Adrenal gland (tissue), 12 donors: ENCODE data around the gene TAGLN3. TPM values are rescaled to one million over a fixed set of nuclear protein-coding genes. Genes with fewer than 3 reads are reported as not detected.

Experiments
- DNase-seq, 7 donors: peaks; one replicate each; pipeline ENCODE4 v3.0.0-alpha.2; 2019 to 2020
- H3K27ac ChIP-seq, 5 donors: fragments of 200-600 bp; sonication (generic) in 4 of 5; 1 replicate in 3 of 5; 2 replicates in 2 of 5; pipeline versions ENCODE4 v1.5.1 to v1.8.0; 2016 to 2020; ENCODE audit warnings: mild to moderate bottlenecking in 1 of 5
- H3K27me3 ChIP-seq: fragments of 200-600 bp; 2 replicates; pipeline ENCODE4 v1.8.0; 2021
- H3K36me3 ChIP-seq, 2 donors: fragments of 200-600 bp; replicated peaks in 1 of 2; 1 replicate in 1 of 2; 2 replicates in 1 of 2; pipeline versions ENCODE4 v1.5.1 to v1.8.0; 2018 to 2022
- H3K4me1 ChIP-seq, 2 donors: fragments of 200-600 bp; replicated peaks in 1 of 2; 1 replicate in 1 of 2; 2 replicates in 1 of 2; pipeline versions ENCODE4 v1.5.1 to v1.8.0; 2018 to 2021
- H3K4me3 ChIP-seq, 4 donors: fragments of 200-600 bp; sonication (generic) in 3 of 4; one replicate each; pipeline ENCODE4 v1.5.1; 2016 to 2018
- H3K9me3 ChIP-seq, 3 donors: fragments of 200-600 bp; sonication (generic) in 1 of 3; replicated peaks in 1 of 3; 1 replicate in 2 of 3; 2 replicates in 1 of 3; pipeline versions ENCODE4 v1.5.1 to v1.8.0; 2016 to 2021
- CTCF ChIP-seq, 6 experiments: fragments of 450-650 bp in 4 of 6; fragments of 200-600 bp in 2 of 6; sonication (generic) in 1 of 6; IDR thresholded peaks; 1 replicate in 5 of 6; 2 replicates in 1 of 6; pipeline versions ENCODE4 v1.5.1 to v1.8.0; 2016 to 2021; ENCODE audit warnings: antibody characterized with exemption in 6 of 6, mild to moderate bottlenecking in 2 of 6, moderate library complexity in 1 of 6
- POLR2A ChIP-seq, 2 donors: fragments of 450-650 bp; IDR thresholded peaks; one replicate each; pipeline ENCODE4 v1.6.1; 2017; ENCODE audit warnings: antibody characterized with exemption in 2 of 2, mild to moderate bottlenecking in 2 of 2, moderate library complexity in 1 of 2
- WGBS, 4 donors: extraction: QIAGEN DNeasy Blood & Tissue Kit in 2 of 4; methylation state at CpG; one replicate each; pipeline versions ENCODE4 v1.1.5 to v1.1.7; 2013 to 2017; 5-methylcytosine and 5-hydroxymethylcytosine counted together
- intact Hi-C, 2 donors: fragments of 100-400 bp; cut with DNase I; formaldehyde crosslinking; loops; one replicate each; pipeline versions ENCODE4 v1.14.1 to v1.15.0; 2022 to 2023
- polyA plus RNA-seq, 3 donors: library from polyadenylated mRNA; stranded (reverse); fragments of 200-250 nt in 2 of 3; fragments of 350-450 nt in 1 of 3; fragmentation: Illumina TruSeq in 1 of 3; extraction: RNeasy Lipid Tissue Mini Kit (QIAGEN cat#74804) in 1 of 3; gene quantifications; one replicate each; pipeline ENCODE4 v1.2.3, GENCODE V29; 2013 to 2014
- total RNA-seq, 9 donors: library from RNA; depleted of rRNA in 4 of 9; stranded (reverse); fragments of >200 nt in 4 of 9; fragments of 120-200 nt in 1 of 9; fragmentation: NEBNext Ultra II Directional in 1 of 9; extraction: Animal tissue kit (Norgen Biotek cat#: 25700) in 1 of 9; gene quantifications; one replicate each; pipeline versions ENCODE4 v1.1.0 to v1.2.4, GENCODE V29; 2013 to 2023
- donor health status: healthy with polysubstance abuse.
- donor health status: Bipolar disorder and iron deficiency.
- donor health status: DM: yes; HTN: yes; CAD: no.
- donor health status: DM: no; HTN: no; CAD: no.
- donor health status: DM: no; HTN: no; CAD: no.
- donor health status: DM: yes; HTN: yes; CAD: no.

Gene TAGLN3
- total and polyA plus RNA-seq, 12 donors: 0.55 to 52.1 (median 12.8) TPM; not detected in 3

DNA sequence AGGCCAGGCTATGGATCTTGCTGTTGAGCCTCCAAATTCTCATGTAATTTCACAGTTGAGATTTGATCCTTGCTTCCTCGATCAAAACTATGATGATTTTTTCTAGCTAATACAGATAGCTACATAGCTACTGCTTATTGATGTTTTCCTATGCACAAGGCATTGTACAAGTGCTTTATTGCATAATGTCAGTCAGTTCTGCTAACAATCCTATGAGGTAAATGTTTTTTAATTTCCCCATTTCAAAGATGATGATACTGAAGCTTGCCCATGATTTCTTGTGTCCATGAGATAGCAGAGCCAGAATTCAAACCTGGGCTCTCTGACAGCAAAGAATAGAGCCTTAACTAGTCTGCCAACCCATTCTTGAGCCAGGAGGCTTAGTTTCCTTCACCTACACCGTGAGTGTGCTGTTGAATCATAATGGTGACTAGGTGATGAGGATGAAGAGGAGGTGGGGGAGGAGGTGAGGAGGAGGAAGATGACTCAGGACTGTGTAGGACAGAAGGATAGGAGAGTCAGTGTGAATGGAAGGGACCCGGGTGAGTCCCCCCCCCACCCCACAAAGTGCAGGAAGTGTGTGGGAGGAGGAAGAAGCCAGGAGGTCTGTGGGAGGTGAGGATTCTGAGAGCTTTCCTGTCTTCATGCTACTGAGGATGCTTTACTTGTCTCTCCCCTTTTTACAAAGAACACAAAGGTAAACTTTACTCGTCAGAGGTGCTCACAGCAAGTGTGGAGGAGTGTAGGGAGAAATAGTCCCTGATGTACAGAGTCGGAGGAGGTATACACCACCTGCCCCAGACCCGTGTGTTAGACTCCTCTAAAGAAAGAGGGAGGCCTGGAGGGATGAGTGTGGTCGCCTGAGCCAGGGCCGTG is 3.6 kb downstream of the TAGLN3 start:
- TF ChIP-seq POLR2A (IDR thresholded peaks at IDR 0.05) (no peak), CTCF (IDR thresholded peaks at IDR 0.05) (no peak)
- no peaks in the 10 kb centered on the region for H3K27me3 ChIP-seq
- H3K9me3 ChIP-seq: no peaks in the 10 kb centered on the region
- no peak for DNase-seq
- H3K4me3 ChIP-seq: no peak overlapping the region
- H3K4me1 ChIP-seq: peaks cover 0 to 8% of the 10 kb centered on the region in 2 donors
- intact Hi-C loops: no loop called here
- H3K36me3 ChIP-seq: no peaks in the 10 kb centered on the region
- no peak overlapping the region for H3K27ac ChIP-seq
- 70 to 77% (median 72%) methylated on average over 8 of the region's 8 CpGs for WGBS, 4 donors

DNA sequence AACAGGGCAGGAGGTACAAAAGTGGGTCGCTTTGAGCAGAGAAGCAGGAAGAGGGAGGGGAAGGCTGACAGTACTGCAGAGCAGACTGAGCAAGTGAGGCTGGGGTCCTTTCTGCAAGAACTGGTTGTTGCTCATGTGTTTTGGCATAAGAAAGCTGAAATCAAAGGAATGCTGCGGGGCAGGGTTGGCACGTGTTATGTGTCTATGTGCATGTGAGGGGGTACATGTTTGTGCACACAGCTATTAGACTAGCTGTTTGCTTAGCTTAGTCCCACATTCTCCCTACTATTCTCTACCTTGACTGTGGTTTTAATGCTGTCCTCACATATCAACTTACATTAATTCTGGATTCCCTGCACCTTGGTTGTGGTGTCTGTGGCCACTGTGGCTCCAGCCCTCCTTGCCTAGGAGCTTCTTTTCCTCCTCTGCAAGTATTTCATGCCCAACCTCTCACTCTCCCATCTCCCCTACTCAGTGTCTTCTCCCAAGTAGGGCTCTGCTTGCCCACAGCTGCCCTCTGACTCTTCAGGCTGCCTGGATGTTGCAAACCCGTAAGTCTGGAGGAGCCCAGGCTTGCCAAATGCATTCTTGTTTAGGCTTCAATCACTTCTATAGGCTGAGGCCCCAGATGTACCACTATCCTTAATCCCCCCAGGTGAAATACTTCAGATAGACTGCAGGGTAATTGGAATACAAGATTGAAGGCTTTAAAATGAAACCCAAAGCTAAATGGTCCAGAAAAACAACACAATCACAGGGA is 4.8 kb downstream of the TAGLN3 start:
- intact Hi-C loops: no loop called here
- 80 to 98% (median 87%) methylated on average over 4 of the region's 4 CpGs for WGBS, 4 donors
- Histone ChIP-seq H3K27ac (no peak overlapping the region), H3K36me3 (no peaks in the 10 kb centered on the region), H3K9me3 (no peaks in the 10 kb centered on the region), H3K4me1 (peaks cover 0 to 6% of the 10 kb centered on the region in 2 donors), H3K27me3 (no peaks in the 10 kb centered on the region), H3K4me3 (no peak overlapping the region)
- no peak for DNase-seq
- TF ChIP-seq CTCF (IDR thresholded peaks at IDR 0.05) (no peak), POLR2A (IDR thresholded peaks at IDR 0.05) (no peak)

DNA sequence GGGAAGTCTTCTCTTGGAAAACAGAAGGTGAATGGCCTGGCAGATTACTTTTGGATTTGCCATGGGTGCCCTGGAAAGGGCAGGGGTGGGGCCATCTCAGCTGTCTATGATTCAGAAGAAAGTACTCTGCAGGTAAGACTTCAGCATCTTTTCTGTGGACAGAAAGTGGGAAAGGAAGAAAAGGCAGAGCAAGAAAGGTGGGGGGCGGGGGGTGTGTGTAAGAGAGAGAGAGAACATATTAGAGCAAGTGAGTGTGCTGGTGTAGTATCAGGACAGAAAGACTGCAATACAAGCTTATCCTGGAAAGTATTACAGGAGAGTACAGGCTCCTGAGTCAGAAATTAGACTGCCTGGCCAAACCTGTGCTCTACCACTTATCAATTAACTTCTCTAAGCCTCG is 5.5 kb downstream of the TAGLN3 start:
- WGBS, 4 donors: 75 to 90% (median 86%) methylated on average over 2 of the region's 2 CpGs
- no peak for DNase-seq
- Histone ChIP-seq H3K4me3 (no peak overlapping the region), H3K27ac (no peak overlapping the region), H3K4me1 (no peaks in the 10 kb centered on the region), H3K27me3 (no peaks in the 10 kb centered on the region), H3K9me3 (no peaks in the 10 kb centered on the region), H3K36me3 (no peaks in the 10 kb centered on the region)
- intact Hi-C loops: no loop called here
- no peak for TF ChIP-seq CTCF (IDR thresholded peaks at IDR 0.05)
- TF ChIP-seq POLR2A (IDR thresholded peaks at IDR 0.05): no peak

DNA sequence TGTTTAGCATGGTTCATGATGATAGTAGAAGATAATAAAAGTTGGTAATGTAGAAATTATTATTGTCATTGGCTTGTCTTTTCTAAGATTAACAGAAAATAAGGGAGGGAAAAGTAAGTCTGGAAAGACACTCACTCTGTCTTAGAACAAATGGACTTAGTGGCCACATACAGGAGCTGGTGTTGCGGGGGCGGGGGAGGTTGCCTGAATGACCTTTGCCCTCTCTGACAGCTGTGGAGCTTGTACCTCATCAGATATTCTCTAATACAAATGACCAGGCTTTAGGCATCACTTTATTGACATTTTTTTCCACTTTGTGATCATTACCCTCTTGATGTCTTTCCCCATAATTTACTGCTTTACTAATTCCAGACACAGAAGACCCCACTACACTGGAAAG is 5.9 kb downstream of the TAGLN3 start:
- H3K36me3 ChIP-seq: no peaks in the 10 kb centered on the region
- H3K9me3 ChIP-seq: no peaks in the 10 kb centered on the region
- no peak for TF ChIP-seq CTCF (IDR thresholded peaks at IDR 0.05)
- no peak for TF ChIP-seq POLR2A (IDR thresholded peaks at IDR 0.05)
- DNase-seq: no peak
- intact Hi-C loops: no loop called here
- WGBS, 4 donors: 88 to 100% (median 90%) methylated on average over 2 of the region's 2 CpGs
- no peaks in the 10 kb centered on the region for H3K27me3 ChIP-seq
- no peak overlapping the region for H3K27ac ChIP-seq
- no peaks in the 10 kb centered on the region for H3K4me1 ChIP-seq
- no peak overlapping the region for H3K4me3 ChIP-seq
